Peyer's patch (tissue), 4 donors: ENCODE results near the gene DENND2D. TPM values are rescaled to one million over a fixed set of nuclear protein-coding genes. Genes with fewer than 3 reads are reported as not detected.

Source experiments
- DNase-seq, 3 donors: peaks; one replicate each; pipeline ENCODE4 v3.0.0-alpha.2; 2017 to 2019
- H3K27ac ChIP-seq, 4 donors: fragments of 200-600 bp; sonication (generic); one replicate each; pipeline ENCODE4 v1.5.1; 2016 to 2019
- H3K27me3 ChIP-seq, 2 donors: fragments of 200-600 bp; sonication (generic); one replicate each; pipeline ENCODE4 v1.5.1; 2019
- H3K36me3 ChIP-seq, 3 donors: fragments of 200-600 bp; sonication (generic); one replicate each; pipeline ENCODE4 v1.5.1; 2016 to 2019
- H3K4me1 ChIP-seq, 4 donors: fragments of 200-600 bp; sonication (generic); one replicate each; pipeline ENCODE4 v1.5.1; 2016 to 2019
- H3K4me3 ChIP-seq, 4 donors: fragments of 200-600 bp; sonication (generic); 1 replicate in 3 of 4; 2 replicates in 1 of 4; pipeline ENCODE4 v1.5.1; 2016 to 2019; ENCODE audit warnings: mild to moderate bottlenecking in 1 of 4
- H3K9me3 ChIP-seq, 4 donors: fragments of 200-600 bp; sonication (generic); one replicate each; pipeline ENCODE4 v1.5.1; 2016 to 2019; ENCODE audit warnings: mild to moderate bottlenecking in 1 of 4
- CTCF ChIP-seq, 6 experiments: fragments of 450-650 bp in 4 of 6; fragments of 200-600 bp in 2 of 6; sonication (generic) in 1 of 6; IDR thresholded peaks; one replicate each; pipeline ENCODE4 v1.5.1; 2017 to 2019; ENCODE audit warnings: antibody characterized with exemption in 6 of 6, mild to moderate bottlenecking in 3 of 6, moderate library complexity in 1 of 6
- POLR2A ChIP-seq, 2 donors: fragments of 450-650 bp; IDR thresholded peaks; one replicate each; pipeline ENCODE4 v1.5.1; 2017; ENCODE audit warnings: antibody characterized with exemption in 2 of 2, mild to moderate bottlenecking in 2 of 2, moderate library complexity in 2 of 2
- total RNA-seq, 4 donors: library from RNA; depleted of rRNA; stranded (reverse); fragments of >200 nt; gene quantifications; one replicate each; pipeline ENCODE4 v1.1.0, GENCODE V29; 2016

The DENND2D gene
- total RNA-seq, 4 donors from 2014 or later: 71.3 to 220 (median 86.5) TPM

GRCh38 chr1:111162488-111162880, 38.0 kb downstream of the DENND2D start:
- Histone ChIP-seq H3K4me3 (no peak overlapping the region), H3K27ac (no peak overlapping the region), H3K27me3 (no peaks in the 10 kb centered on the region), H3K9me3 (no peaks in the 10 kb centered on the region), H3K36me3 (peaks cover 0 to 14% (median 0%) of the 10 kb centered on the region in 3 donors), H3K4me1 (peaks cover 0 to 12% (median 1%) of the 10 kb centered on the region in 4 donors)
- TF ChIP-seq POLR2A (IDR thresholded peaks at IDR 0.05): no peak
- no peak for TF ChIP-seq CTCF (IDR thresholded peaks at IDR 0.05)
- no peak for DNase-seq

- Histone ChIP-seq H3K36me3 (peaks cover 0 to 14% (median 0%) of the 10 kb centered on the region in 3 donors), H3K27me3 (no peaks in the 10 kb centered on the region), H3K4me3 (no peak overlapping the region), H3K27ac (no peak overlapping the region), H3K4me1 (peaks cover 0 to 15% (median 1%) of the 10 kb centered on the region in 4 donors), H3K9me3 (no peaks in the 10 kb centered on the region)
- TF ChIP-seq POLR2A (IDR thresholded peaks at IDR 0.05): no peak
- TF ChIP-seq CTCF (IDR thresholded peaks at IDR 0.05): no peak
- no peak for DNase-seq
Measured at GRCh38 chr1:111161843-111162487, 38.5 kb downstream of the DENND2D start.

GRCh38 chr1:111157431-111157830, 43.0 kb downstream of the DENND2D start:
- Histone ChIP-seq H3K4me3 (no peak overlapping the region), H3K9me3 (no peaks in the 10 kb centered on the region), H3K27me3 (no peaks in the 10 kb centered on the region), H3K36me3 (peaks cover 0 to 23% (median 0%) of the 10 kb centered on the region in 3 donors), H3K4me1 (peaks cover 0 to 15% (median 1%) of the 10 kb centered on the region in 4 donors), H3K27ac (no peak overlapping the region)
- TF ChIP-seq CTCF (IDR thresholded peaks at IDR 0.05) (no peak), POLR2A (IDR thresholded peaks at IDR 0.05) (no peak)
- DNase-seq: no peak

- TF ChIP-seq POLR2A (IDR thresholded peaks at IDR 0.05) (no peak), CTCF (IDR thresholded peaks at IDR 0.05) (no peak)
- Histone ChIP-seq H3K9me3 (no peaks in the 10 kb centered on the region), H3K36me3 (peaks cover 0 to 35% (median 0%) of the 10 kb centered on the region in 3 donors), H3K27me3 (no peaks in the 10 kb centered on the region), H3K4me1 (peaks cover 0 to 5% (median 0%) of the 10 kb centered on the region in 4 donors), H3K27ac (no peak overlapping the region), H3K4me3 (no peak overlapping the region)
- DNase-seq: no peak
Measured at GRCh38 chr1:111154021-111154999, 46.1 kb downstream of the DENND2D start.

GRCh38 chr1:111151838-111152237, 48.6 kb downstream of the DENND2D start:
- H3K27me3 ChIP-seq: no peaks in the 10 kb centered on the region
- TF ChIP-seq POLR2A (IDR thresholded peaks at IDR 0.05) (no peak), CTCF (IDR thresholded peaks at IDR 0.05) (no peak)
- peaks cover 0 to under 1% (median 0%) of the 10 kb centered on the region in 4 donors for H3K4me1 ChIP-seq

More at GRCh38 chr1:111151838-111152237, 48.6 kb downstream of the DENND2D start:
- no peak for DNase-seq
- H3K36me3 ChIP-seq: peaks cover 0 to 51% (median 0%) of the 10 kb centered on the region in 3 donors
- no peak overlapping the region for H3K27ac ChIP-seq
- H3K9me3 ChIP-seq: no peaks in the 10 kb centered on the region
- H3K4me3 ChIP-seq: no peak overlapping the region
